A549 (cell line): ENCODE measurements around the gene FOXP1. TPM values are rescaled to one million over a fixed set of nuclear protein-coding genes. Genes with fewer than 3 reads are reported as not detected.
A peak's percentile ranks its signal among the peaks of the same experiment; 100 is the strongest.

ENCODE experiments used
- ATAC-seq, 2 experiments: fragments of 200-7000 bp in 1 of 2; fragments of >200 bp in 1 of 2; cut with Nextera tagmentation in 1 of 2; cut with Tn5 transposase in 1 of 2; 3 replicates each; pipeline versions ENCODE4 v1.8.0 to v1.9.1; 2018 to 2020; ENCODE audit warnings: mild to moderate bottlenecking in 1 of 2, moderate library complexity in 1 of 2
- CTCF ChIA-PET: fragments of 300-600 bp; sonication (Branson Sonifier 250); formaldehyde crosslinking; extraction: SDS; loops from one replicate; lab custom pipeline; 2021; ENCODE audit warnings: antibody characterized with exemption, inconsistent platforms; lab: Yijun Ruan, JAX
- POLR2A ChIA-PET: fragments of 350-600 bp; formaldehyde crosslinking; extraction: SDS; loops from one replicate; lab custom pipeline; 2021; ENCODE audit warnings: antibody characterized with exemption, inconsistent platforms; lab: Yijun Ruan, JAX
- DNase-seq, 2 experiments: peaks; one replicate each; pipeline versions ENCODE4 v3.0.0 to v3.0.0-alpha.2; 2011 to 2016; ENCODE audit warnings: low read depth in 1 of 2, low spot score in 1 of 2
- FAIRE-seq: peaks from 2 replicates; lab custom pipeline; 2011; peaks lifted over from hg19 to GRCh38; lab: Jason Lieb, UNC
- H3K27ac ChIP-seq, 2 experiments: fragments of >200 bp; sonication (Bioruptor Twin); formaldehyde crosslinking; 3 replicates each; pipeline ENCODE4 v1.5.1; 2016 to 2017
- H3K4me1 ChIP-seq: fragments of >200 bp; sonication (Bioruptor Twin); formaldehyde crosslinking; 3 replicates; pipeline ENCODE4 v1.6.1; 2016
- H3K4me2 ChIP-seq: fragments of >200 bp; sonication (Bioruptor Twin); formaldehyde crosslinking; 3 replicates; pipeline ENCODE4 v1.6.1; 2016
- H3K4me3 ChIP-seq: fragments of >200 bp; sonication (Bioruptor Twin); formaldehyde crosslinking; 3 replicates; pipeline ENCODE4 v1.5.1; 2016
- H3K9me3 ChIP-seq: fragments of >200 bp; sonication (Bioruptor Twin); formaldehyde crosslinking; 3 replicates; pipeline ENCODE4 v1.6.1; 2016
- CEBPB ChIP-seq, 2 experiments: fragments of >200 bp in 1 of 2; sonication (Bioruptor Twin) in 1 of 2; formaldehyde crosslinking in 1 of 2; IDR thresholded peaks; 2 replicates each; pipeline ENCODE4 v1.6.1; 2012 to 2016
- CHD4 ChIP-seq: fragments of 200-600 bp; sonication (generic); IDR thresholded peaks from 2 replicates; pipeline ENCODE4 v1.6.1; 2016; ENCODE audit warnings: antibody characterized with exemption, mild to moderate bottlenecking, borderline replicate concordance
- EHF ChIP-seq: fragments of 250-450 bp; sonication (Bioruptor Pico); IDR thresholded peaks from 2 replicates; pipeline ENCODE4 v1.5.0; 2020; ENCODE audit warnings: mild to moderate bottlenecking
- EP300 ChIP-seq, 2 experiments: fragments of >200 bp; sonication (Bioruptor Twin); formaldehyde crosslinking; IDR thresholded peaks; 2 replicates in 1 of 2; 3 replicates in 1 of 2; pipeline ENCODE4 v1.6.1; 2016 to 2017
- FOXS1 ChIP-seq: fragments of 250-450 bp; sonication (Bioruptor Pico); IDR thresholded peaks from 2 replicates; pipeline ENCODE4 v1.5.0; 2020; ENCODE audit warnings: mild to moderate bottlenecking, moderate library complexity
- HES2 ChIP-seq: fragments of >200 bp; sonication (Bioruptor Twin); formaldehyde crosslinking; IDR thresholded peaks from 2 replicates; pipeline ENCODE4 v1.6.1; 2016
- HEYL ChIP-seq: fragments of 250-450 bp; sonication (Bioruptor Pico); IDR thresholded peaks from 2 replicates; pipeline ENCODE4 v1.8.0; 2021; ENCODE audit warnings: mild to moderate bottlenecking, moderate library complexity
- HOXB5 ChIP-seq: fragments of 250-450 bp; sonication (Bioruptor Pico); IDR thresholded peaks from 2 replicates; pipeline ENCODE4 v1.5.0; 2020; ENCODE audit warnings: mild to moderate bottlenecking, moderate library complexity
- JUNB ChIP-seq: fragments of >200 bp; sonication (Bioruptor Twin); formaldehyde crosslinking; IDR thresholded peaks from 2 replicates; pipeline ENCODE4 v1.6.1; 2016
- KDM1A ChIP-seq: fragments of 200-600 bp; sonication (generic); IDR thresholded peaks from 2 replicates; pipeline ENCODE4 v1.6.1; 2016; ENCODE audit warnings: low read depth, mild to moderate bottlenecking
- MAFK ChIP-seq: fragments of 450-650 bp; IDR thresholded peaks from 2 replicates; pipeline ENCODE4 v1.6.1; 2014; ENCODE audit not compliant: partially characterized antibody
- MAZ ChIP-seq: fragments of 150-350 bp; IDR thresholded peaks from 2 replicates; pipeline ENCODE4 v1.6.1; 2014; ENCODE audit warnings: antibody characterized with exemption, low read depth, low read length, borderline replicate concordance
- MYC ChIP-seq: IDR thresholded peaks from 2 replicates; pipeline ENCODE4 v1.6.1; 2012; ENCODE audit warnings: mild to moderate bottlenecking, inconsistent platforms, low read length, improper control_type of control experiment, borderline replicate concordance
- NPAS2 ChIP-seq: fragments of 250-450 bp; sonication (Bioruptor Pico); IDR thresholded peaks from 2 replicates; pipeline ENCODE4 v1.8.0; 2022; ENCODE audit warnings: mild to moderate bottlenecking, moderate library complexity, borderline replicate concordance
- NR3C1 ChIP-seq: fragments of >200 bp; sonication (Bioruptor Twin); formaldehyde crosslinking; IDR thresholded peaks from 3 replicates; pipeline ENCODE4 v1.6.1; 2017
- POLR2AphosphoS2 ChIP-seq: conservative IDR thresholded peaks from 2 replicates; pipeline ENCODE4 v1.6.1; 2012; ENCODE audit warnings: low read length, improper control_type of control experiment, inconsistent platforms
- RARB ChIP-seq: fragments of 250-450 bp; sonication (Bioruptor Pico); IDR thresholded peaks from 2 replicates; pipeline ENCODE4 v1.8.0; 2021; ENCODE audit warnings: mild to moderate bottlenecking, moderate library complexity
- RCOR1 ChIP-seq: fragments of 150-350 bp; IDR thresholded peaks from 2 replicates; pipeline ENCODE4 v1.6.1; 2014; ENCODE audit warnings: antibody characterized with exemption, low read length, low read depth
- RFX5 ChIP-seq: fragments of 450-650 bp; IDR thresholded peaks from 2 replicates; pipeline ENCODE4 v1.7.1; 2014; ENCODE audit warnings: antibody characterized with exemption, mild to moderate bottlenecking, moderate library complexity
- SREBF2 ChIP-seq: fragments of 450-650 bp; IDR thresholded peaks from 2 replicates; pipeline ENCODE4 v1.6.1; 2014; ENCODE audit warnings: mild to moderate bottlenecking, moderate library complexity
- TFCP2L1 ChIP-seq: fragments of 250-450 bp; sonication (Bioruptor Pico); IDR thresholded peaks from 2 replicates; pipeline ENCODE4 v1.5.0; 2021; ENCODE audit warnings: mild to moderate bottlenecking
- TP53 ChIP-seq: fragments of 250-450 bp; sonication (Bioruptor Pico); IDR thresholded peaks from 2 replicates; pipeline ENCODE4 v1.5.0; 2021; ENCODE audit warnings: mild to moderate bottlenecking, moderate library complexity
- ZC3H11A ChIP-seq: fragments of 450-650 bp; IDR thresholded peaks from 2 replicates; pipeline ENCODE4 v1.6.1; 2014; ENCODE audit warnings: antibody characterized with exemption, mild to moderate bottlenecking
- ZNF302 ChIP-seq: fragments of 250-450 bp; sonication (Bioruptor Pico); IDR thresholded peaks from 2 replicates; pipeline ENCODE4 v1.9.0; 2021; ENCODE audit warnings: inconsistent platforms, mild to moderate bottlenecking, moderate library complexity
- WGBS: methylation state at CpG from one replicate; pipeline ENCODE4 v1.1.6; 2017; ENCODE audit errors: missing lambda C conversion rate; 5-methylcytosine and 5-hydroxymethylcytosine counted together
- polyA plus RNA-seq, 4 experiments: library from polyadenylated mRNA; depleted of rRNA in 3 of 4; stranded (reverse); fragments of >200 nt; fragmentation: RNase III in 1 of 4; extraction: RNeasy Plus Mini Kit Qiagen cat#74134 plus additional on column Dnase treatment in 1 of 4; gene quantifications; 2 replicates in 3 of 4; 3 replicates in 1 of 4; pipeline ENCODE4 v1.2.3, GENCODE V29; 2011 to 2017
- TF ChIP-seq, protein P1 (sequence below): IDR thresholded peaks from 2 replicates; pipeline ENCODE4 v1.6.1; 2012; ENCODE audit warnings: low read depth, borderline replicate concordance
- TF ChIP-seq, protein P2 (sequence below): IDR thresholded peaks from 2 replicates; pipeline ENCODE4 v1.6.1; 2012
- TF ChIP-seq, protein P3 (sequence below): fragments of >200 bp; sonication (Bioruptor Twin); formaldehyde crosslinking; IDR thresholded peaks from 3 replicates; pipeline ENCODE4 v1.5.1; 2016

FOXP1 gene
- polyA plus RNA-seq, 2 of the 4 experiments (the other 2 are of a cell fraction), result 12.8 to 13.9 TPM

DNA sequence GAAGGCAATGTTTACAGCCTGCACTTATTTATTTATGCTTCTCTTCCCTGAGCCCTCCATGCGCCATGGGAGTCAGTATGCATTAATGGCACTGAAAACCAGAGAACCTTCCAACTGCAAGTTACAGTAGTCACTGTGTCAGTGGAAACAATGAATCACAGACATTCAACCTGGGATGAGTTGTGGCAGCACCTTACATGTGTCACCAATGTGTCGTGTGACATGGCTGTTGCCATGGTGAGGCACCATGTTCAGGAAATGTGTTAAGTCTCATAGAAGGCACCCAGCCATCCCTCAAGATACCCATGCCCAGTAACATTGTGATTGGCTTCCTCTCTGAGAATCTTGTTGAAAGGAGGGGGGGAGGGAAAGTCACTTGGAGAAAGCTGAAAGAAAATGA, 105.0 kb downstream of the FOXP1 start:
- ChIA-PET CTCF (interaction anchor here (1.0 kb wide), 1 partner anchor 23 kb away, joined by 3 read pairs; no protein-coding TSS in a partner anchor), POLR2A (no interaction called here)
- TF ChIP-seq RARB (CRISPR knock-in tag) (no peak), ZC3H11A (no peak), MAFK (no peak), MYC (no peak), ZNF302 (CRISPR knock-in tag) (no peak), NR3C1 (no peak), TFCP2L1 (CRISPR knock-in tag) (no peak), HOXB5 (CRISPR knock-in tag) (no peak), MAZ (no peak), POLR2AphosphoS2 (no peak), FOXS1 (CRISPR knock-in tag) (no peak)
- TF ChIP-seq, protein P1, sequence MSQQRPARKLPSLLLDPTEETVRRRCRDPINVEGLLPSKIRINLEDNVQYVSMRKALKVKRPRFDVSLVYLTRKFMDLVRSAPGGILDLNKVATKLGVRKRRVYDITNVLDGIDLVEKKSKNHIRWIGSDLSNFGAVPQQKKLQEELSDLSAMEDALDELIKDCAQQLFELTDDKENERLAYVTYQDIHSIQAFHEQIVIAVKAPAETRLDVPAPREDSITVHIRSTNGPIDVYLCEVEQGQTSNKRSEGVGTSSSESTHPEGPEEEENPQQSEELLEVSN, result no peak
- TF ChIP-seq, protein P2, sequence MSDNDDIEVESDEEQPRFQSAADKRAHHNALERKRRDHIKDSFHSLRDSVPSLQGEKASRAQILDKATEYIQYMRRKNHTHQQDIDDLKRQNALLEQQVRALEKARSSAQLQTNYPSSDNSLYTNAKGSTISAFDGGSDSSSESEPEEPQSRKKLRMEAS, result no peak
- no peak overlapping the region for H3K27ac ChIP-seq
- H3K4me1 ChIP-seq, result no peaks in the 10 kb centered on the region
- WGBS, result 86% methylated on average over 2 of the region's 2 CpGs
- no peak overlapping the region for H3K4me3 ChIP-seq
- no peak for ATAC-seq
- DNase-seq, result no peak
- H3K4me2 ChIP-seq, result no peak overlapping the region
- peaks cover 11% of the 10 kb centered on the region; the same call in 2 of the 3 replicates for H3K9me3 ChIP-seq
- no peak for FAIRE-seq

GRCh38 chr3:71476950-71477349, 106.6 kb downstream of the FOXP1 start:
- no peak for ATAC-seq
- H3K4me1 ChIP-seq, result no peaks in the 10 kb centered on the region
- WGBS, result 89% methylated on average over 2 of the region's 2 CpGs
- FAIRE-seq, result peak; percentile 36
- no peak overlapping the region for H3K27ac ChIP-seq
- DNase-seq, result no peak
- H3K4me2 ChIP-seq, result no peak overlapping the region
- no peak overlapping the region for H3K4me3 ChIP-seq
- TF ChIP-seq POLR2AphosphoS2 (no peak), MAZ (no peak), JUNB (no peak), RCOR1 (no peak), SREBF2 (no peak), CHD4 (no peak), HEYL (CRISPR knock-in tag) (no peak), EP300 (IDR thresholded peaks at IDR 0.05) (no peak), ZC3H11A (no peak), NPAS2 (CRISPR knock-in tag) (no peak), RFX5 (no peak), KDM1A (no peak), TP53 (CRISPR knock-in tag) (no peak), RARB (CRISPR knock-in tag) (no peak), HES2 (no peak), EHF (no peak), CEBPB (IDR thresholded peaks at IDR 0.05) (no peak)
- TF ChIP-seq, protein P2, result no peak
- TF ChIP-seq, protein P3, sequence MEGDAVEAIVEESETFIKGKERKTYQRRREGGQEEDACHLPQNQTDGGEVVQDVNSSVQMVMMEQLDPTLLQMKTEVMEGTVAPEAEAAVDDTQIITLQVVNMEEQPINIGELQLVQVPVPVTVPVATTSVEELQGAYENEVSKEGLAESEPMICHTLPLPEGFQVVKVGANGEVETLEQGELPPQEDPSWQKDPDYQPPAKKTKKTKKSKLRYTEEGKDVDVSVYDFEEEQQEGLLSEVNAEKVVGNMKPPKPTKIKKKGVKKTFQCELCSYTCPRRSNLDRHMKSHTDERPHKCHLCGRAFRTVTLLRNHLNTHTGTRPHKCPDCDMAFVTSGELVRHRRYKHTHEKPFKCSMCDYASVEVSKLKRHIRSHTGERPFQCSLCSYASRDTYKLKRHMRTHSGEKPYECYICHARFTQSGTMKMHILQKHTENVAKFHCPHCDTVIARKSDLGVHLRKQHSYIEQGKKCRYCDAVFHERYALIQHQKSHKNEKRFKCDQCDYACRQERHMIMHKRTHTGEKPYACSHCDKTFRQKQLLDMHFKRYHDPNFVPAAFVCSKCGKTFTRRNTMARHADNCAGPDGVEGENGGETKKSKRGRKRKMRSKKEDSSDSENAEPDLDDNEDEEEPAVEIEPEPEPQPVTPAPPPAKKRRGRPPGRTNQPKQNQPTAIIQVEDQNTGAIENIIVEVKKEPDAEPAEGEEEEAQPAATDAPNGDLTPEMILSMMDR, result no peak
- POLR2A ChIA-PET, result no interaction called here
- CTCF ChIA-PET, result interaction anchor here (1.3 to 1.4 kb wide), 2 partner anchors 9 to 13 kb away, joined by 3 read pairs; no protein-coding TSS in a partner anchor
- peaks cover 20% of the 10 kb centered on the region for H3K9me3 ChIP-seq
